PC-9 (cell line): ENCODE results near the gene FOXN4. TPM values are rescaled to one million over a fixed set of nuclear protein-coding genes. Genes with fewer than 3 reads are reported as not detected.

Experiments
- BruUV-seq: library from RNA; stranded (reverse); fragments of 400-500 nt; replicated peaks from 2 replicates; lab custom pipeline; 2021; lab: Mats Ljungman, UMichigan
- CTCF ChIA-PET: fragments of 300-600 bp; sonication (Branson Sonifier 250); formaldehyde crosslinking; loops from one replicate; lab custom pipeline; 2022; ENCODE audit warnings: antibody characterized with exemption; lab: Charles Lee
- POLR2A ChIA-PET: fragments of 300-600 bp; sonication (Branson Sonifier 250); formaldehyde crosslinking; loops from one replicate; lab custom pipeline; 2022; ENCODE audit warnings: antibody characterized with exemption; ENCODE audit not compliant: unreplicated experiment; lab: Charles Lee
- DNase-seq, 2 experiments: peaks; one replicate each; pipeline versions ENCODE4 v3.0.0 to v3.0.0-alpha.2; 2015 to 2022; ENCODE audit warnings: mixed read lengths in 1 of 2
- H2AFZ ChIP-seq: fragments of 200-600 bp; sonication (generic); 2 replicates; pipeline ENCODE4 v1.8.1; 2017; ENCODE audit warnings: antibody characterized with exemption
- H3F3A ChIP-seq: fragments of 200-600 bp; sonication (generic); 2 replicates; pipeline ENCODE4 v1.8.1; 2017; ENCODE audit warnings: antibody characterized with exemption, mild to moderate bottlenecking, low read depth; ENCODE audit not compliant: insufficient read depth
- H3K27ac ChIP-seq: fragments of 200-600 bp; sonication (generic); 2 replicates; pipeline ENCODE4 v1.6.1; 2016; ENCODE audit warnings: mixed run types
- H3K27me3 ChIP-seq: fragments of 200-600 bp; sonication (generic); 2 replicates; pipeline ENCODE4 v1.6.1; 2016; ENCODE audit warnings: low read depth, mixed run types; ENCODE audit not compliant: insufficient read depth
- H3K36me3 ChIP-seq: fragments of 200-600 bp; sonication (generic); 2 replicates; pipeline ENCODE4 v1.6.1; 2016; ENCODE audit warnings: low read depth, mixed run types
- H3K4me1 ChIP-seq: fragments of 200-600 bp; sonication (generic); replicated peaks from 2 replicates; pipeline ENCODE4 v1.6.1; 2016; ENCODE audit warnings: mixed run types; ENCODE audit not compliant: insufficient read depth
- H3K4me2 ChIP-seq: fragments of 200-600 bp; sonication (generic); 2 replicates; pipeline ENCODE4 v1.6.1; 2017; ENCODE audit warnings: mixed run types
- H3K4me3 ChIP-seq: fragments of 200-600 bp; sonication (generic); 2 replicates; pipeline ENCODE4 v1.6.1; 2016; ENCODE audit warnings: mixed run types
- H3K79me2 ChIP-seq: fragments of 200-600 bp; sonication (generic); 2 replicates; pipeline ENCODE4 v1.6.1; 2017; ENCODE audit warnings: low read depth, mixed run types
- H3K9me2 ChIP-seq: fragments of 200-600 bp; sonication (generic); 2 replicates; pipeline ENCODE4 v1.8.1; 2017; ENCODE audit warnings: mild to moderate bottlenecking; ENCODE audit not compliant: insufficient read depth
- H3K9me3 ChIP-seq: fragments of 200-600 bp; sonication (generic); 2 replicates; pipeline ENCODE4 v1.8.1; 2016; ENCODE audit warnings: low read depth; ENCODE audit not compliant: insufficient read depth
- H4K20me1 ChIP-seq: fragments of 200-600 bp; sonication (generic); 2 replicates; pipeline ENCODE4 v1.8.1; 2017; ENCODE audit not compliant: insufficient read depth
- CTCF ChIP-seq: fragments of 200-600 bp; sonication (generic); conservative IDR thresholded peaks from 2 replicates; pipeline ENCODE4 v1.6.1; 2017; ENCODE audit warnings: mixed run types, antibody characterized with exemption, mild to moderate bottlenecking, moderate library complexity
- EZH2 ChIP-seq: fragments of 200-600 bp; sonication (generic); IDR thresholded peaks from 2 replicates; pipeline ENCODE4 v1.8.0; 2017; ENCODE audit warnings: antibody characterized with exemption, low read depth
- intact Hi-C: fragments of 100-400 bp; cut with micrococcal nuclease; formaldehyde crosslinking; loops from one replicate; pipeline ENCODE4 v1.10.0; 2022; ENCODE audit not compliant: unreplicated experiment
- total RNA-seq: library from RNA; stranded (reverse); gene quantifications from 2 replicates; pipeline ENCODE4 v1.2.3, GENCODE V29; 2021

Gene FOXN4
- total RNA-seq, 1 experiment from 2014 or later = not detected

DNA sequence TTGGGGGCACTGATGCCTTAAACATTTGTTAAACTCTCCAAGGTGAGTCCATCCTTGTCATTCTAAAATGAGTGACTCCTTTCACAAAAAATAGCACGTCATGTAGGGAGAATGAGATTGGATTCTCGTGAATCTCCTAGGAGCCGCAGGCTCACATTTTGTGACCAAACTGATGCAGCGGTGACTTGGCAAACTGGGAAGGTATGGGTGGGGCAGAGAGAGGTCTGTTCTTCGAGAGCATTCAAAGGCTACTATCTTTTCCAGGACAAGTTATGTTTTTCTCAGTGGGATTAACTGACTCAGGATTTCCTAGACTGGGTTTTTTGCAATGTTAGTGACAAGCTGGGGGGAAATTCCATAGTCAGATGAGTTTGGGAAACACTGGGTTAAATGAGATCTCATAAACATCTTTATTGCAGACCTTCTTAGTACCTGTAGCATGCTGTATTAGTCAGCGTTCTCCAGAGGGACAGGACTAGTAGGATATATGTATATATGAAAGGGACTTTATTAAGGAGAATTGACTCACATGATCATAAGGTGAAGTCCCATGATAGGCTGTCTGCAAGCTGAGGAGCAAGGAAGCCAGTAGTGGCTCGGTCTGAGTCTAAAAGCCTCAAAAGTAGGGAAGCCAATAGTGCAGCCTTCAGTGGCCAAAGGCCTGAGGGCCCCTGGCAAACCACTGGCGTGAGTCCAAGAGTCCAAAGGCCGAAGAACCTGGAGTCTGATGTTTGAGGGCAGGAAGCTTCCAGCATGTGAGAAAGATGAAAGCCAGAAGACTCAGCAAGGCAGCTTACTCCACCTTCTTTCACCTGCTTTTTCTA, 61.0 kb downstream of the FOXN4 start:
- ChIA-PET POLR2A (no interaction called here), CTCF (no interaction called here)
- Histone ChIP-seq H3K4me1 (no peaks in the 10 kb centered on the region), H3K27me3 (peaks cover 15% of the 10 kb centered on the region), H3K27ac (no peak overlapping the region), H3K36me3 (no peaks in the 10 kb centered on the region), H3K79me2 (no peaks in the 10 kb centered on the region), H4K20me1 (no peaks in the 10 kb centered on the region), H3F3A (no peaks in the 10 kb centered on the region), H3K4me3 (no peak overlapping the region), H3K9me3 (no peaks in the 10 kb centered on the region), H3K9me2 (no peaks in the 10 kb centered on the region), H2AFZ (no peak overlapping the region), H3K4me2 (no peak overlapping the region)
- intact Hi-C loops = no loop called here
- no TSS peak for BruUV-seq
- no peak for DNase-seq
- TF ChIP-seq CTCF (no peak), EZH2 (no peak)

DNA sequence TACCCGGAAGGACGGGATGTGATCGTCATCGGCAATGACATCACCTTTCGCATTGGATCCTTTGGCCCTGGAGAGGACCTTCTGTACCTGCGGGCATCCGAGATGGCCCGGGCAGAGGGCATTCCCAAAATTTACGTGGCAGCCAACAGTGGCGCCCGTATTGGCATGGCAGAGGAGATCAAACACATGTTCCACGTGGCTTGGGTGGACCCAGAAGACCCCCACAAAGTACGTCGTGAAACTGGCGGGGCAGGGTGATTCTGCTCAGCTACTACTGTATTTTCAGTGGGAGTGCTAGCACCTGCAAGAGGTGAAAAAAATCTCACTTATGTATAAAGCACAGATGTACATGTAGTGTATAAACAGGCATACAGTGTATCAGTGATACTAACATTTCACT, 62.9 kb downstream of the FOXN4 start:
- Histone ChIP-seq H3K4me3 (no peak overlapping the region), H2AFZ (no peak overlapping the region), H3F3A (no peaks in the 10 kb centered on the region), H3K4me1 (no peaks in the 10 kb centered on the region), H3K9me3 (no peaks in the 10 kb centered on the region), H3K36me3 (no peaks in the 10 kb centered on the region), H3K4me2 (no peak overlapping the region), H3K27me3 (peaks cover 15% of the 10 kb centered on the region), H4K20me1 (no peaks in the 10 kb centered on the region), H3K79me2 (no peaks in the 10 kb centered on the region), H3K9me2 (no peaks in the 10 kb centered on the region), H3K27ac (no peak overlapping the region)
- intact Hi-C loops = no loop called here
- ChIA-PET POLR2A (no interaction called here), CTCF (no interaction called here)
- no peak for TF ChIP-seq EZH2
- no peak for TF ChIP-seq CTCF
- DNase-seq = no peak
- no TSS peak for BruUV-seq

DNA sequence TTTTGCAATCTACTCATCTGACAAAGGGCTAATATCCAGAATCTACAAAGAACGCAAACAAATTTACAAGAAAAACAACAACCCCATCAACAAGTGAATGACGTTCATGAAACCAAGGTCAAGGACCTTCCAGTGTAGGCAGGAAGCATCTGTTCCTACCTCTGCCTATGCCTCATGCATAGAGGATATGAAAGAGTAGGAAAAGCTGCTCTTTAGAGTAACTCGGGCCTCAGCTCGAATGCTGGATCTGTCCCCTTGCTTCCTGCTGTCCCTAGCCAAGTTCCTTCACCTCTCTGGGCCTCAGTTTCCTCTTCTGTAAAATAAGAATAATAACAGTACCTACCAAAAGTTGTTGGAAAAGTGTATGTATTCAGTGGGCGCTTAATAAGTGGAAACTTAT, 65.0 kb downstream of the FOXN4 start:
- H3K9me2 ChIP-seq = no peaks in the 10 kb centered on the region
- H3K27me3 ChIP-seq = peaks cover 12% of the 10 kb centered on the region
- no peaks in the 10 kb centered on the region for H3K4me1 ChIP-seq
- H3K9me3 ChIP-seq = no peaks in the 10 kb centered on the region
- no peak overlapping the region for H3K4me2 ChIP-seq
- no peaks in the 10 kb centered on the region for H3K79me2 ChIP-seq
- no peak overlapping the region for H3K27ac ChIP-seq
- intact Hi-C loops = no loop called here
- no peaks in the 10 kb centered on the region for H3F3A ChIP-seq
- no peak for DNase-seq
- no peak for TF ChIP-seq CTCF
- TF ChIP-seq EZH2 = no peak
- ChIA-PET POLR2A (no interaction called here), CTCF (no interaction called here)
- no peaks in the 10 kb centered on the region for H4K20me1 ChIP-seq
- no peaks in the 10 kb centered on the region for H3K36me3 ChIP-seq
- no peak overlapping the region for H2AFZ ChIP-seq
- no TSS peak for BruUV-seq
- H3K4me3 ChIP-seq = no peak overlapping the region
